ENCODE measurements around the gene UTF1.

The UTF1 gene

DNA sequence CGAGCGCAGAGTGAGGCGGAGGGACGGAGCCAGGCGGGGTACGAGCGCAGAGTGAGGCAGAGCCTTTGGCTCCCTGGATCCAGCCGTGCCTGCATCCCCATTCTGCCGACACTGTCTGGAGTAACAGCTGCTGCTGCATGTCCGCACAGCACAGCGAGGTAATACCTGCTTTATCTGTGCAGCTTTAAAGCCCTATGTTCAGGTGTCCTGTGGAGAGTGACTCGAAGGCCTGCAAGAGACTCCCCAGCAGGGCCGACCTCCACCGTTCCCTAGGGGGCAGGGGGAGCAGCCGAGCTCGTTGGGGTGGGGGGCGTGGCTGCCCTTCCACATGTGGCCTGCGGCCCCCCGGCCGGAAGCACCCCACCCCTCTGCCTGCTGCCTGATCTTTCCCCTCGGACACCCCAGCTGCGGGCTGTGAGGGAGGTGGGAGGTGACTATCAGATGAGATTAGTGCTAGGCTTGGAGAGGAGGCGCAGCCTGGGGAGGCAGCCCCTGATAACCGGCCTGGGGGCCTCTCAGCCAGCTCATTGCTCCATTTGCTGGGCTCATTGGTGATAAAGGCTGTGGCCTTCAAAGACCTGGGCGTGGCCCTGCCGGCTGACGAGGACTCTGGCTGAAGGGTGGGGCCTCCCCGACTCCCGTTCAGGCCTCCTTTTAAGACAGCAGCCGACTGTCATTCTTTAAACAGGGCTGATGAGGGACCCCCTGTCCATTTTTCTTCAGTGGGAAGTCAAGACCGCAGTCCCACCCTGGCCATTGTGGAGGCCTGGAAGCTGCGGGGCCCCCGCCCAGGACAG, 15.6 kb downstream of the UTF1 start:
- no peak for DNase-seq (ENCODE audit: extremely low read depth, low read depth)
- TF ChIP-seq, protein P1, sequence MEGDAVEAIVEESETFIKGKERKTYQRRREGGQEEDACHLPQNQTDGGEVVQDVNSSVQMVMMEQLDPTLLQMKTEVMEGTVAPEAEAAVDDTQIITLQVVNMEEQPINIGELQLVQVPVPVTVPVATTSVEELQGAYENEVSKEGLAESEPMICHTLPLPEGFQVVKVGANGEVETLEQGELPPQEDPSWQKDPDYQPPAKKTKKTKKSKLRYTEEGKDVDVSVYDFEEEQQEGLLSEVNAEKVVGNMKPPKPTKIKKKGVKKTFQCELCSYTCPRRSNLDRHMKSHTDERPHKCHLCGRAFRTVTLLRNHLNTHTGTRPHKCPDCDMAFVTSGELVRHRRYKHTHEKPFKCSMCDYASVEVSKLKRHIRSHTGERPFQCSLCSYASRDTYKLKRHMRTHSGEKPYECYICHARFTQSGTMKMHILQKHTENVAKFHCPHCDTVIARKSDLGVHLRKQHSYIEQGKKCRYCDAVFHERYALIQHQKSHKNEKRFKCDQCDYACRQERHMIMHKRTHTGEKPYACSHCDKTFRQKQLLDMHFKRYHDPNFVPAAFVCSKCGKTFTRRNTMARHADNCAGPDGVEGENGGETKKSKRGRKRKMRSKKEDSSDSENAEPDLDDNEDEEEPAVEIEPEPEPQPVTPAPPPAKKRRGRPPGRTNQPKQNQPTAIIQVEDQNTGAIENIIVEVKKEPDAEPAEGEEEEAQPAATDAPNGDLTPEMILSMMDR (IDR thresholded peaks at IDR 0.05; ENCODE audit: low read depth, low read length), result no peak

DNA sequence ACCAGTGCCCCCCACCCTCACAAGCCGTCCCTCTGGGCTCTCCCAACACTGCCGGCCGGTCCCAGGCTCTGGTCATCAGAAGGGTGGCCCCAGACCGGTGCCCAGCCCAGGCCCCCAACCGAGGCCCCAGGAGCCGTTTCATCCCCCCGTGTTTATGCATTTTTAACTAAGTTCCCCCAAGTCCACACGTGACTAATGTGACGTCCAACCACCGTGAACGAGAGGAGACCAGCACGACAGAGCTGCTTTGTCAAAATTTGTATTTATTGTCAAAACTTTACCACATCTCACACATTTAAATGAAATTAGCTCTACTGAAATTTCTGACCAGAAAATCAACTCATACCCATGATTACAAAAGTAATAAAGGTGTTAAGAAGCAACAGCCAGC, 16.2 kb downstream of the UTF1 start:
- TF ChIP-seq, protein P1 (IDR thresholded peaks at IDR 0.05; ENCODE audit: low read depth, low read length), result no peak
- DNase-seq (ENCODE audit: extremely low read depth, low read depth), result no peak

DNA sequence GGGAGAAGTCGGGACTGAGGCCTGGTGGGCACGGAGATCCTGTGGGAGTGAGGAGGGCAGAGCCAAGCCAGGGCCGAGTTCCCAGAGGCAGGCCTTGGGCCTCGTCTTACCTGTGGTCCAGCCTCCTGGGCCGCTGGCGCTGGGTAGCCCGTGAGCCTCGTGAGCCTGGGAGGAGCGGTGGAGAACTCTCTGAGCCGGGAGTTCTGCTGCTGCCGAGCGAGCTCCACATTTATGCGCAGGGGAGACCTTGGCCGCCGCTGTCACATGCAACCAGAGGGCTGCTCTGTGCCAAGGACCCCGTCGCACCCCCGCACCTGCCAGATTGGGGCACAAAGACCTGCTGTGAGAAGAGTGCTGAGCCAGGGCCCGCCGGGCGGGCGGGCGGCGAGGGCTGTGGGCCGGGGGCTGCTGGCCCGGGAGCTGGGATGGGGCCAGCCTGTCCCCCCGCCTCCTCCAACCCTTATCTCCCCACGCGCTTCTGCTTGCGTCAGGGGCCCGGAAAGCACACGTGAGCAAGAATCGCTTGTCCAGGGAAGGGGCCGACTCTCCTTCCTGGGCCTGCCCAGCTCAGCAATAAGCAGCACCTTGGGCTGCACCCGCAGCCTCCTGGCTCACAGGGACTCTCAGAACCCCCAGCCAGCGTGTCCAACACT, 17.8 kb downstream of the UTF1 start:
- TF ChIP-seq, protein P1 (IDR thresholded peaks at IDR 0.05; ENCODE audit: low read depth, low read length), result no peak
- no peak for DNase-seq (ENCODE audit: extremely low read depth, low read depth)

DNA sequence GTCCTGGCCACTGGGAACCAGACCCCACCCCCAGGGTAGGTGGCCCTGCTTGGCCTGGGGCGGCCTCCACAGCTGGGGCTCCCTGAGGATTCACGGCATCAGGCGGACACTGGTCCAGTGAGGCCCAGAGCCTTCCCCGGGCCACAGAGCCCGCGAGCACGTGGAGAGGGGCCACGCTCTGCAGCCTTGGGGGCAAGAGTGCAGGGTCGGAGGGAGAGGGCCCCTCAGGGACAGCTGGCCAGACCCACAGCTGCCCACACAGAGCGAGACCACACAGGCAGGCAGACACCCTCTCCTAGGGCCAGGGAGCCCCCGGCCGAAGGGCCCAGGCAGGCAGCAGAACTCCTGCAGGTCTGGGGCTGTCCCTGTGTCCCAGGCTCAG, 18.3 kb downstream of the UTF1 start:
- TF ChIP-seq, protein P1 (IDR thresholded peaks at IDR 0.05; ENCODE audit: low read depth, low read length), result no peak
- DNase-seq (ENCODE audit: extremely low read depth, low read depth), result no peak

DNA sequence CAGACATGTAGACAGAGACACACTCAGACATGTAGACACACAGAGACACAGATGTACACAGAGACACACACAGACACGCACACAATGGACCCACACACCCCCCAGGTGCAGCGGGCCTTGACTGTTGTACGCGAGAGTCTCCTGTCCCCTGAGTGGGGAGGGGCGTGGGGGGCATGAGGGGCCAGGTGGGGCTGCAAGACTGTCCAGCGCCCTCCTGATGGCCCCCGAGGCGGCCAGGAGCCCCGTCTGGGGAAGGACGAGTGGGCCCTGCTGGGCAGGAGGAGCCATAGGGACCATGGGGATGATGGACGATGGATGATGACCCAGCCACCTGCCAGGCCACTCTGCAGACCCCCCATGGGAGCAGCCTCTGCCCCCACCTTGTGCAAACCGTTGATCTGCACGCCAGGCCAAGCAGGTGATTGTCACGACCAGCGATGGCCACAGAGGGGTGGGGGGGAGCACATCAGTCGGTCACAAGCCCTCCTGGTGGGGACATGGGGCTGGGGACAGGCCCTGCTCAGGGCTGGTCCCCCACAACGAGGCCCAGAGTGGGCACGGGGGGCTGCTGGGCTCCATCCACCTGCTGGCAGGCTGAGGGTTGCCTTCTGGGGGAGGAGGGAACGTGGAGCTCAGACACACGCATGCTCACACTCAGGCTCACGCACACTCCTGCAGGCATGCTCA, 19.2 kb downstream of the UTF1 start:
- TF ChIP-seq, protein P1 (IDR thresholded peaks at IDR 0.05; ENCODE audit: low read depth, low read length), result no peak
- no peak for DNase-seq (ENCODE audit: extremely low read depth, low read depth)

DNA sequence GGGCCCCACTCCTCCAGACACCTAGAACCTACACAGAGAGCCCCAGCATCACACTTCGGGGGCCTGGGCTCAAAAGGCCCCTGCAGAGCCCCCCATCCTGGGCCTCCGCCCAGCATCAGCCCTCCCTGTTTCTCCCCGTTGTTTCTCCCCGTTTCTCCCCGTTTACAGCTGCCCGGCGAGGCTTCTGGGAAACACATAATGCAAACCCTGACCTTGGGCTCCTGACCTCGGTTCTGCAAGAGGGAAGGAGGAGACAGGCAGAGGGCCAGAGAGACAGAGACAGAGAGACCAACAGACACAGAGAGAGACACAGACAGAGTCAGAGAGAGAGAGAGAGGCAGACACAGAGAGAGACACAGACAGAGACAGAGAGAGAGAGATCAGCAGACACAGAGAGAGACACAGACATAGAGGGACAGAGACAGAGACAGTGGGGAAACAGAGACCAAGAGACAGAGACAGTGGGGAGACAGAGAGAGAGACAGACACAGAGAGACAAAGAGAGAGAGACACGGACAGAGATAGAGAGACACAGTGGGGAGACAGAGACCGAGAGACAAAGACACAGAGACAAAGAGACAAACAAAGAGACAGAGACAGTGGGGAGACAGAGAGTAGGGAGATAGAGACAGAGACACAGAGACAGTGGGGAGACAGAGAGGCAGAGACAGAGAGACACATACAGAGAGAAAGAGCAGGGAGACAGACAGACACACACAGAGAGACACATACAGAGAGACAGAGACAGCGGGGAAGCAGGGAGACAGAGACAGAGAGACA, 20.1 kb downstream of the UTF1 start:
- DNase-seq (ENCODE audit: extremely low read depth, low read depth), result no peak
- TF ChIP-seq, protein P1 (IDR thresholded peaks at IDR 0.05; ENCODE audit: low read depth, low read length), result no peak
